ENCODE data around the gene CHEK1.
A peak's percentile ranks its signal among the peaks of the same experiment; 100 is the strongest.
"Not testable (repeated sequence)": the region's sequence is repeated elsewhere in the genome, so short reads cannot be mapped to it uniquely, and the experiment has no call there.

CHEK1 gene

GRCh38 chr11:125624756-125625213 is at the start of gene CHEK1:
Gene CHEK1, plus strand, starts transcription at chr11:125625163. Its CDS starts 1,606 bp downstream, at chr11:125626769.
- peak within 1 kb of the TSS; percentile 94 for H3K27ac ChIP-seq
- TF ChIP-seq CTCF (conservative IDR thresholded peaks at IDR 0.05) (no peak), ZFX (IDR thresholded peaks at IDR 0.05) (no peak)

GRCh38 chr11:125577181-125577580 is 47.8 kb upstream of the CHEK1 start:
- not testable (repeated sequence) for H3K27ac ChIP-seq

GRCh38 chr11:125578783-125579182 is 46.2 kb upstream of the CHEK1 start:
- TF ChIP-seq CTCF (conservative IDR thresholded peaks at IDR 0.05): no peak
- TF ChIP-seq ZFX (IDR thresholded peaks at IDR 0.05): no peak
- no peak overlapping the region for H3K27ac ChIP-seq

GRCh38 chr11:125579811-125580210 is 45.2 kb upstream of the CHEK1 start:
- TF ChIP-seq CTCF (conservative IDR thresholded peaks at IDR 0.05): no peak
- TF ChIP-seq ZFX (IDR thresholded peaks at IDR 0.05): no peak
- no peak overlapping the region for H3K27ac ChIP-seq

GRCh38 chr11:125583496-125583895 is 41.5 kb upstream of the CHEK1 start:
- no peak overlapping the region for H3K27ac ChIP-seq
- no peak for TF ChIP-seq ZFX (IDR thresholded peaks at IDR 0.05)
- TF ChIP-seq CTCF (conservative IDR thresholded peaks at IDR 0.05): no peak

GRCh38 chr11:125585487-125585886 is 39.5 kb upstream of the CHEK1 start:
- H3K27ac ChIP-seq: no peak overlapping the region
- TF ChIP-seq ZFX (IDR thresholded peaks at IDR 0.05): no peak
- TF ChIP-seq CTCF (conservative IDR thresholded peaks at IDR 0.05): no peak

- H3K27ac ChIP-seq: no peak overlapping the region
- no peak for TF ChIP-seq CTCF (conservative IDR thresholded peaks at IDR 0.05)
Observed at GRCh38 chr11:125586623-125587022, 38.3 kb upstream of the CHEK1 start.

- no peak overlapping the region for H3K27ac ChIP-seq
- TF ChIP-seq ZFX (IDR thresholded peaks at IDR 0.05) (no peak), CTCF (conservative IDR thresholded peaks at IDR 0.05) (no peak)
Observed at GRCh38 chr11:125587480-125587879, 37.5 kb upstream of the CHEK1 start.
